Fibroblast of villous mesenchyme (primary cell): ENCODE measurements around the gene PTGER1. TPM values are rescaled to one million over a fixed set of nuclear protein-coding genes. Genes with fewer than 3 reads are reported as not detected.

Source experiments
- DNase-seq: peaks from one replicate; pipeline ENCODE4 v3.0.0-alpha.2; 2010; ENCODE audit warnings: low read depth
- H3K4me3 ChIP-seq: 2 replicates; pipeline ENCODE4 v1.5.1; 2011; ENCODE audit warnings: low read depth, mild to moderate bottlenecking, low read length
- total RNA-seq: library from RNA; depleted of rRNA; stranded (reverse); fragments of >200 nt; gene quantifications from 2 replicates; pipeline ENCODE4 v1.2.3, GENCODE V29; 2012
- TF ChIP-seq, protein P1 (sequence below): IDR thresholded peaks from 2 replicates; pipeline ENCODE4 v1.5.1; 2012; ENCODE audit warnings: low read depth, mild to moderate bottlenecking, low read length; ENCODE audit not compliant: insufficient read depth

PTGER1 gene
- total RNA-seq, 1 donor = 2.6 TPM

DNA sequence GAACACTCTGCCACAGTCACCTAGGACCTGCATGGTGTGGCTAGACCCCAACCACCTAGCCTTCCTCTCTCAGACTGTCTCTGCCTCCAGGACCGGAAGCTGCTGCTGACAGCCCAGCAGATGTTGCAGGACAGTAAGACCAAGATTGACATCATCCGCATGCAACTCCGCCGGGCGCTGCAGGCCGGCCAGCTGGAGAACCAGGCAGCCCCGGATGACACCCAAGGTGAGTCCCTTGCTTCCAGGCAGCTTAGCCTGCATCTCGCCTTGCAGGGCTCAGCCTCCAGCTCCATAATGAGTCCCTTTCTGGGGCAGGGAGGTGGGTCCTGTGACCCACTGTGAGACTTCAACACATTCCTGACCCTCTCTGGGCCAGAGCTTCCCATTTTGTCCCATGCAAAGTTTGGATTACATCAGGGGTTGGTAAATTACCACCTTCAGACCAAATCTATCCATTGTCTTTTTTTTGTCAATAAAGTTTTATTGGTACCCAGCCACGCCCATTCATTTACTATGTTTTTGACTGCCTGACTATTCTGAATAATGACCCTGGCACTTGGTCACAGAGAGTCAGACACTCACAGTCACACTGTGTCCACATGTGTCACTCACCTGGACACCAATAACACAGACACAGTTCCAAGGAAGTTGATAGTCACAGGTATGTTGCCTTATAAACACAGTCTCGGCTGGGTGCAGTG lies 28.7 kb downstream of the PTGER1 start:
- DNase-seq = no peak
- H3K4me3 ChIP-seq = no peak overlapping the region
- TF ChIP-seq, protein P1, sequence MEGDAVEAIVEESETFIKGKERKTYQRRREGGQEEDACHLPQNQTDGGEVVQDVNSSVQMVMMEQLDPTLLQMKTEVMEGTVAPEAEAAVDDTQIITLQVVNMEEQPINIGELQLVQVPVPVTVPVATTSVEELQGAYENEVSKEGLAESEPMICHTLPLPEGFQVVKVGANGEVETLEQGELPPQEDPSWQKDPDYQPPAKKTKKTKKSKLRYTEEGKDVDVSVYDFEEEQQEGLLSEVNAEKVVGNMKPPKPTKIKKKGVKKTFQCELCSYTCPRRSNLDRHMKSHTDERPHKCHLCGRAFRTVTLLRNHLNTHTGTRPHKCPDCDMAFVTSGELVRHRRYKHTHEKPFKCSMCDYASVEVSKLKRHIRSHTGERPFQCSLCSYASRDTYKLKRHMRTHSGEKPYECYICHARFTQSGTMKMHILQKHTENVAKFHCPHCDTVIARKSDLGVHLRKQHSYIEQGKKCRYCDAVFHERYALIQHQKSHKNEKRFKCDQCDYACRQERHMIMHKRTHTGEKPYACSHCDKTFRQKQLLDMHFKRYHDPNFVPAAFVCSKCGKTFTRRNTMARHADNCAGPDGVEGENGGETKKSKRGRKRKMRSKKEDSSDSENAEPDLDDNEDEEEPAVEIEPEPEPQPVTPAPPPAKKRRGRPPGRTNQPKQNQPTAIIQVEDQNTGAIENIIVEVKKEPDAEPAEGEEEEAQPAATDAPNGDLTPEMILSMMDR = no peak

DNA sequence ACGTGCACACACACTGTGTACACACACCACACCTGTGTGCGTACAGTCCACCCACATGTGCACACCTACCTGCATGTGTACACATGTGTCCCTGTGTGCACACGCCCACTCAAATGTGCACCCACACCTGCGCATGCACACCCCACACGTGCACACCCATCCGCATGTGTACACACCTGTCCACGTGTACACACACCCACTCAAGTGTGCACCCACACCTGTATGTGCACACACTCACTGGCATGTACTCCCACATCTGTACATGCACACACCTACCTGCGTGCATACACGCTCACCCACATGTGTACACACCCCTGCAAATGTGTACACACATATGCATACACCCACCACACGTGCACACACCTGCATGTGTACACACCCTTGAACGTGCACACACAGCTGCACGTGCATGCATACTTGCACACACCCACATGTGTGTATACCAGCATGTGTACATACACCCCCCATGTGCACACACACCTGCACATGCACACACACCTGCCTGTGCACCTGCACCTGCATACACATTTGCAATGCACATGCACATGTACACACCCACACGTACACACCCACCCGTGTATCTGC lies 31.4 kb downstream of the PTGER1 start:
- DNase-seq = no peak
- TF ChIP-seq, protein P1 = no peak
- no peak overlapping the region for H3K4me3 ChIP-seq

DNA sequence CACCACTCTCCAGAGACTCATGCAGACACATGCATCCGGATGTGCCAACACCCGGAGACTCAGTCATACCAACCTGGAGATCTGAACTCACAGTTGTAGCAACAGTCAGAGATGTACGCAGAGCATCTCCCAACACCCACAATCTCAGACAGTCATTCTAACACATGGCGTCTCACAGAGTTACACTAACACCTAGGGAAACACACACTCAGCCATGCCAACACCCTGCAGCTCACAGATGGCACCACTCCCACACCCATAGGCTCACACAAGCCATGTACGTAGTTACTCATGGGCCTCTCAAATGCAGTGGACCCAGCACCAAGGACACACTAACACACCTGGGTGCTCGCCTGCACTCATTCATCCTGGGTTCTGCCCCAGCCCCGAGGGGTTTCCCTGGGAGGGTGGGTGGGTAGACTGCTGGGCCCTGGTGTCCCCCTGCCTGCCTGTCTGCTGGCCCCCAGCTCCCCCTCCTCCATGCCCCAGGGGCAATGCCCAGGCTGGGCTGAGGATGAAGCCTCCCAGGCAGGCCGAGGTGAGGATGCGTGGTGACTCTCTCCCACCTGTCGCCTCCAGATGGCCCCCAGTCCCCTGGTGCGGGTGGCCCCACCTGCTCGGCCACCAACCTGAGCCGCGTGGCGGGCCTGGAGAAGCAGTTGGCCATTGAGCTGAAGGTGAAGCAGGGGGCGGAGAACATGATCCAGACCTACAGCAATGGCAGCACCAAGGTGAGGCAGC lies 32.1 kb downstream of the PTGER1 start:
- H3K4me3 ChIP-seq = no peak overlapping the region
- DNase-seq = no peak
- TF ChIP-seq, protein P1 = no peak

DNA sequence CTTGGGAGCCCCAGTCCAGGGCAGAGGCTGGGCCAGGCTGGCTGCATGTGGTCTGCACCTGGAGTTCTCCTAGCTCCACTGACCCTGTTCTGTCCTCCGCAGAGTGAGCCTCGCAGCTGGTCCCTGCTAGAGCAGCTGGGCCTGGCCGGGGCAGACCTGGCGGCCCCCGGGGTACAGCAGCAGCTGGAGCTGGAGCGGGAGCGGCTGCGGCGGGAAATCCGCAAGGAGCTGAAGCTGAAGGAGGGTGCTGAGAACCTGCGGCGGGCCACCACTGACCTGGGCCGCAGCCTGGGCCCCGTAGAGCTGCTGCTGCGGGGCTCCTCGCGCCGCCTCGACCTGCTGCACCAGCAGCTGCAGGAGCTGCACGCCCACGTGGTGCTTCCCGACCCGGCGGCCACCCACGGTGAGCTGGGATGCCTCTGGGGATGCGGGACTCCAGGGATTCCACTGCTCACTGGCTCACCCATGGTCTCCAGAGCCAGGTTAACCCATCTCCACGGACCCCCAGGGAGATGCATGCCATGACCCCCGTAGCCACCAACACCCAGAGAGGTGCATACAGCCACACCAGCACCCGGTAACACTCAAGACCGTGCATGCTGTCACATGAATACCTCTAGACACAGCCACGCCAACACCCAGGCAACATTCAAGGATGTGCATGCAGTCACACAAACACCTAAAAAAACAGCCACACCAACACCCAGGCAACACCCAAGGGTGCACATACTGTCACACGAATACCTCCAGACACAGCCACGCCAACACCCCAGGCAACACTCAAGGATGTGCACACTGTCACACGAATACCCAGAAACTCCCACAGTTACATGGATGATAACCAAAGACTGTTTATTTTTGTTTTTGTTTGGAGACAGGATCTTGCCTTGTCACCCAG lies 33.9 kb downstream of the PTGER1 start:
- no peak overlapping the region for H3K4me3 ChIP-seq
- TF ChIP-seq, protein P1 = no peak
- DNase-seq = no peak

DNA sequence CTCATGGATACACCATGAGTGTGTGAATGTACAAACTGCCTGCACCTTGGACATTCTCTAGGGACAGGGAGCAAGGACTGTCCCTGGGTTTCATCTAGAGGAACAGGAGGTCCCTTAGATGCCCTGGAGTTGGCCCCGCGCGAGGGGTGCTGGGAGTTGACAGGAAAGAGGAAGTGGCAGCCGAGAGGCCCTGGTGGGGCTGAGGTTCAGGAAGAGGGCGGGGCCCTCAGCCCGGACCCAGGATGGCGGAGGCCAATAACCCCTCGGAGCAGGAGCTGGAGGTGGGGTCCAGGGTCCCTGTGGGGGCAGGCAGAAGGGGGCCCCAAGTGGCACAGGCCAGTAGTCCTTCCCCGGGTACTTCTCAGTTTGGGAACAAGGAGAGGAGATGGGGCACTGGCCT lies 35.1 kb downstream of the PTGER1 start:
- H3K4me3 ChIP-seq = no peak overlapping the region
- TF ChIP-seq, protein P1 = no peak
- DNase-seq = peak; percentile 8

DNA sequence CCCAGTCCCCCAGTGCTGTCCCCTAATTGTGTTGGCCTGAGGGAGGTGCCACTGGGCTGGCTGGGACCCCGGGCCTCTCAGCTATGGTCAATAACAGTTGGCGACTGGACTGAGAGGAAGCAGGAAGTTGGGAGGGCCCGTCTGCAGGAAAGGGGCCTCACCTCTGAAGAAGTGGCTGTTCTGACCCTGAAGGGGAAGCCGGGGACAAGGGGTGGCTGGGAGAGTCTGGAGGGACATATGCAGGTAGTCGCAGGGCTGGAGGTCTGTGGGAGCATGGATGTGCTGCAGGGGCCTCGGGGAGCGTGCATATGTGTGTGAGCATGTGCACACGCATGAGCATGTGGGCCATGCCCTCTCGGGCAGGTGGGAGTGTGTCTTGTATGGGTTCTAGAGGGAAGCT lies 36.1 kb downstream of the PTGER1 start:
- H3K4me3 ChIP-seq = no peak overlapping the region
- TF ChIP-seq, protein P1 = no peak

More for the DNA sequence above, 36.1 kb downstream of the PTGER1 start:
- no peak for DNase-seq
